ENCODE measurements around the gene RGS3.

The RGS3 gene

DNA sequence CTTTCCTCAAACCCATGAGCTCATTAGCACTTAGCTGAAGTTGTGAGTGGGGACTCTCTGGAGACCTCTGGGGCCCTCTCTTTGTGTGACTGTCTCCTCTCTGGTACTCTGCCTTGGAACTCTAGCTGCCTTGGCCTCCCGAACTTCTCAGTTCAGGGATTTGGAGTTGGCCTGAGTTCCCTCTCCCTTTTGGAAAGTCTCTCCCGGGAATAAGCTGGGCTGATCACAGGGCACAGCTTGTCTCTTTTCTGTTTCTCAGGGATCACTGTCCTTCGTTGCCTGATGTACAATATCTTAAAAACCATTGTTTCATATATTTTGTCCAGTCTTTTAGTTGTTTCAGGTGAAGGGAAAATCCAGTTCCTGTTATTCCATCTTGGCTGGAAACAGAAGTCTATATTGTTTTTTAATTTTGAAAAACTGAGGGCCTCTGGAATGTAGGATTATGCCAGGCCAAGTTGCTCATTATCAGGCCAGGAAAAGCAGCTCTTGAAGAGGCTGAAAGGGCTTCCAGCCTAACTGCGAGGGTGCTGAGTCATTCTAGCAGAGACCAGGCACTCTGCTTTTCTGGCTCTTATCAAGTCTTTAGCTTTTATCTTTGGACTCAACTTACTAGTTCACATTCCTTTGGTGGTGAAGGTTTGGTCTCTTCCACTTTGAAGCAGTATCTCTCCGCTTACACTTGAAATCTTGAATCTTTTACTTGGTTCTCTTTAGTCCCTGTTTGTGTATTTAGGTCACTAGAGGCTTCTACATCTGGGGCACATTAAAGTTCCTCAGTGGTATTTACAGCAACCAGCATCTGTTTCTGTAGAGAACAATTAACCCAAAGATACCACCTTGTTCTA is 8.4 kb upstream of the RGS3 start:
- H3K27ac Mint-ChIP-seq, result no peak overlapping the region
- H3K4me3 Mint-ChIP-seq, result no peak overlapping the region
- H3K36me3 Mint-ChIP-seq (ENCODE audit: low read depth), result no peaks in the 10 kb centered on the region
- no peaks in the 10 kb centered on the region for H3K27me3 Mint-ChIP-seq
- peaks cover 7% of the 10 kb centered on the region for H3K4me1 Mint-ChIP-seq (ENCODE audit: low read depth)
- H3K9me3 Mint-ChIP-seq, result no peaks in the 10 kb centered on the region

DNA sequence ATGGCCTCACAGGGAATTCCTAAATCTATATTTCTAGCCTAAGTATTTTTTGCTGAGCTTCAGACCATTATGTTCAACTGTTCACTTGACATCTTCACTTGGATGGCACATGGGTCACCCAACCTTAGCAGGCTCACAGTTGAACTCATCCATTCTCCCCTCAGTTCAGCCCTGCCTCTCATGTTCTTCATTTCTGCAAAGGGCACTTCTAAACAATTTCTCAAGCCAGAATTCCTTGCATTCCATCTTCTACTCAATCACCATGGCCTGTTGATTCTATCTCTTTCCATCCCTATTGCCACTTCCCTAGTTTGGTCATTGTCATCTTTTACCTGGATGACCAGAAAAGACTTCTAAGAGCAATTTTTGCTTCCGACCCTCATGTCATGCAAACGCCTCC is 7.3 kb upstream of the RGS3 start:
- Mint-ChIP-seq H3K27ac (no peak overlapping the region), H3K27me3 (no peaks in the 10 kb centered on the region), H3K9me3 (no peaks in the 10 kb centered on the region), H3K36me3 (ENCODE audit: low read depth) (no peaks in the 10 kb centered on the region), H3K4me1 (ENCODE audit: low read depth) (peaks cover 7% of the 10 kb centered on the region), H3K4me3 (no peak overlapping the region)

DNA sequence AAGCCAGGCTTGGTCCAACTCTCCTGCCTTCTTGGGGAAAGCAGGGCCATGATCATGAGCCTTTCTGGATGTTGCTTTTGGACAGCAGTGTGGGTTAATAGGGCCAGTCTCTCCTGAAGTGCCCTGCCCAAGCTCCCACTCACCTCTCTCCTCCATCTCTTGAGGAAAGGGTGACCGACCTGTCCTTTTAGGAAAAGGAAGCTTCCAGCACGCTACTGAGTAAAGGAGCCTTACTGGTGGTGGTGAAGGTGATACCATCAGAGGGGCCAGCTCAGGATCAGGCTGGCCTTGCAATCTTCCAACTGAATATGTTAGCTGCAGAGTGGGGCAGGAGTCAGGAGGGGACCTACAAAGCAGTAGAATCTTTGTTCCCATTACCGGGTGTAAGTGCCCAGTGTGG is 2.2 kb upstream of the RGS3 start:
- Mint-ChIP-seq H3K4me1 (ENCODE audit: low read depth) (no peaks in the 10 kb centered on the region), H3K4me3 (no peak overlapping the region), H3K27me3 (no peaks in the 10 kb centered on the region), H3K27ac (no peak overlapping the region), H3K36me3 (ENCODE audit: low read depth) (no peaks in the 10 kb centered on the region), H3K9me3 (no peaks in the 10 kb centered on the region)

DNA sequence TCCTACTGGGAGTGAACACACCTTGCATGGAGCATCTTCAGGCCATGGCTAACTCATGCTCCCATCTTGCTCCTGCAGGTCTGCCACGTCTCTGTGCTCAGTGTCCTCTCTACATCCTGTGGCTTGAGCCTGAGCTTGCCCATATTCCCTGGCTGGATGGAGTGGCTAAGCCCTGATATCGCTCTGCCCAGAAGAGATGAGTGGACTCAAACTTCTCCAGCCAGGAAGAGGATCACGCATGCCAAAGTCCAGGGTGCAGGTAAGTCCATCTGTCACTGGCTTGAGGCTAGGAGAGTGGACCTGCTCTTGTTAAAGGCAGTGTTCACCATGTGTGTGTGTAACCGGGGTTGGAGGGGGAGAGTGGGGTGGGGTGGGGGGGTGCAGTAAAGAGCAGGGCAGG is 1.6 kb upstream of the RGS3 start:
- Mint-ChIP-seq H3K27me3 (no peaks in the 10 kb centered on the region), H3K27ac (no peak overlapping the region), H3K4me1 (ENCODE audit: low read depth) (no peaks in the 10 kb centered on the region), H3K4me3 (no peak overlapping the region), H3K36me3 (ENCODE audit: low read depth) (no peaks in the 10 kb centered on the region), H3K9me3 (no peaks in the 10 kb centered on the region)

DNA sequence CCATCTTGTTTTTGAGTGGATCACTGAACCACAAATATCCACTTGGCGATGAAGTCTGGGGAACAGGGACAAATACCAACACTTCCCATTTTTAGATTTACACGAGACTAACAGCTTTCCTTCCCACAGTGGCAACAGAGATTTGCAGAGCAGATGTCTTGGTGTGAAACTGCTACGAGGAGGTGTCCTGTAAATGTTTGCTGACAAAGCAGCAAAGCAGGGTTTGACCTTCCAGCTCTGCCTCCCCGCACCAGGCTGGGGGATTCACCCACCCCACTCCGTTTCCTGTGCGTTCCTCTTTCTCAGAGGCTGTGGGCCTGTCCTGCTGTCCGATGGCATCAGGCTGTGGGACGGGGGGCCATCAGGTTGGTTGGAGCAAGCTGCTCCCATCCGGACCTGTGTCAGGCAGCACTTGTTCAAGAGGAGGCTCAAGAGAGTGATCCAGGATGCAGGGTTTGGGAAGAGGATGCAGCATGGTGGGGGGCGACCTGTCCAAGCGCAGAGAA is 693 bp upstream of the RGS3 start:
- Mint-ChIP-seq H3K9me3 (no peaks in the 10 kb centered on the region), H3K27me3 (no peaks in the 10 kb centered on the region), H3K4me3 (no peak overlapping the region), H3K4me1 (ENCODE audit: low read depth) (no peaks in the 10 kb centered on the region), H3K27ac (no peak overlapping the region), H3K36me3 (ENCODE audit: low read depth) (no peaks in the 10 kb centered on the region)

DNA sequence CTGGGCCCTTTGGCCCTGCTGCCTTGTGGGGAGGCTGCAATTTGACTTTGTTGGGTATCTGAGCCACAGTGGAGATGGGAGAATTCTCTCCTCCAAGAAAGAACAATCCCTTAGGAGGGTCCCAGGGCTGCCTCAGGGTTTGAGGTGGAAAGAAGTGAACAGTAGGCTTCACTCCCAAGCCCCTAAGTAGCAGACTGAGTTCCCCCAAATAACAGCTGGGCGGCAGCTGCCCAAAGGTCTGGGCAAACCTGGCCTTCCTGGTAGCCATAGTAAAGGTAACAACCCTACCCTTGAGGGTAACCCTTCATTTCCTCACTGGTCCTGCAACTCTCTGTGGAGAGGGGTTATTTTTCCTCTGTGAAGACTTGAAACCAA is 746 bp downstream of the RGS3 start:
- no peaks in the 10 kb centered on the region for H3K36me3 Mint-ChIP-seq (ENCODE audit: low read depth)
- H3K27ac Mint-ChIP-seq, result no peak overlapping the region
- H3K4me1 Mint-ChIP-seq (ENCODE audit: low read depth), result no peaks in the 10 kb centered on the region
- peaks cover 6% of the 10 kb centered on the region for H3K9me3 Mint-ChIP-seq
- H3K27me3 Mint-ChIP-seq, result no peaks in the 10 kb centered on the region
- no peak overlapping the region for H3K4me3 Mint-ChIP-seq

DNA sequence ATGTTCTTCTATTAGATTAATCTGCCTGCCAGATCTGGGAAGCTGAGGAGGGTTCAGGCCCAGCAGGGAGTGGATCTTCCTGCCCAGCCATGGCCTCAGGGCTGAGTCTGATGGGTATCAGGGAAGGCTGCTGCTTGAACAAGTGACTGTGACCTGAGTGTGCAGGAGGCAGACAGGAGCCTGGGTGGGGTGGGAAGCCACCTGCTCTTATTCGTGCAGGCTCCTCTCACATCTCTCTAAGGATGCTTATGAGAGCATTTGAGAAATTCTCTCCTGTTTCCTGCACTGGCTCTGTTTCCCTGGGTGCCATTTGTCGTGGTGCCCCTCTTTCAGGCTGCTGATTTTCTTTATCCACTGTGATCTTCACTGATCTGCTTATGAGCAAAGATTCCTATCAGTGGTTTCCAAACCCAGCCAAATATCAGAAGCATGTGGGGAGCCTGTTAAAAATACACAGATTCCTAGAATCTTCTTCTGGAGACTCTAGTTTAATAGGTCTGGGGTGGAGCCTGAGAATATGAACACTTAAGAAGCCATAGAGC is 2.1 kb downstream of the RGS3 start:
- Mint-ChIP-seq H3K4me3 (no peak overlapping the region), H3K4me1 (ENCODE audit: low read depth) (no peaks in the 10 kb centered on the region), H3K27me3 (no peaks in the 10 kb centered on the region), H3K27ac (no peak overlapping the region), H3K36me3 (ENCODE audit: low read depth) (no peaks in the 10 kb centered on the region), H3K9me3 (peaks cover 6% of the 10 kb centered on the region)

DNA sequence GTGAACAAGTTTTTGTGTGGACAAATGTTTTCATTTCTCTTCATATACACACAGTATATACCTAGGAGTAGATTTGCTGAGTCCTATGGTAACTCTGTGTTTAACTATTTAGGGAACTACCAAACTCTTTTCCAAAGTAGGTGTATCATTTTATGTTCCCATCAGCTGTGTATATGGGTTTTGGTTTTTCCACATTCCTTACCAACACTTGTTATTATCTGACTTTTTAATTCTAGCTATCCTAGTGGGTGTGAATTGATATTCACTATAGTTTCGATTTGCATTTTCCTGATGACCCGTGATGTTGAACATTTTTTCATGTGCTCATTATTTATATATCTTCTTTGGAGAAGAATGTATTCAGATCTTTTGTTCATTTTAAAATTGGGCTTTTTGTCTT is 3.7 kb downstream of the RGS3 start:
- H3K27ac Mint-ChIP-seq, result no peak overlapping the region
- no peaks in the 10 kb centered on the region for H3K4me1 Mint-ChIP-seq (ENCODE audit: low read depth)
- no peaks in the 10 kb centered on the region for H3K27me3 Mint-ChIP-seq
- no peaks in the 10 kb centered on the region for H3K36me3 Mint-ChIP-seq (ENCODE audit: low read depth)
- H3K4me3 Mint-ChIP-seq, result no peak overlapping the region
- peaks cover 6% of the 10 kb centered on the region for H3K9me3 Mint-ChIP-seq

DNA sequence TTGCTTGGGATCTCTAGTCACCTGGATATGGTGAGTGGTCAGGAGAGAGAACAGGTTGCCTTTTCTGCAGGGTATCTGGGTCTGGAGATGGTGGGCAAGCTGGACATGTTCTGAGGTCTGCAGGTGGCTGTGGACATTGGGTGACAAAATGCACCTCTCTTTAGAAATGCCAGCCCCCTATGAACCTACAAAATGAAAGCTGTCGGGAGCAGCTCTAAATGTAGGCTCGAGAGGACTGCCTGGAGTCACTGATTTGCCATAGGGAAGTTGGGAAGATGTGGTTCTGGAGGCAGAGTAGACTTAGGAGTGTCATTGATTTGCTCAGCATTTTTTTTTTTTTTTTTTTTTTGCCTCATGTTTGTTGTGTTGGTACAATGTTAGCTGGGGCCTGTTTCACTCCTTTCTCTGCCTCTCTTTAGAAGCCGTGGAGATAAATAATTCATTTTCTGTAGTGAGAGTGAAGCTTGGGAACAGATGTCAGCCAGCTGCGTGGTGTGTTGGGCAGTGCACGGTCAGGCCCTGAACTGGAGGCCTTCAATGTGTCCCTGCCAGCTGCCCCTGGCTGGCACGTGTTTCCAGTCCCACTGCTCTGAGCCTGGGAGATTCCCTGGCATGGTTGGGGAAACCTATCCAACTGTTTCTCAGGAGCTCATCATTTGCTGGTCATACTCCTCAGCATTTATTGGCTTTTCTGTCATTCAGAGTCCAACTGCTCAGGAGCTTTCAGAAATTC is 5.4 kb downstream of the RGS3 start:
- no peaks in the 10 kb centered on the region for H3K4me1 Mint-ChIP-seq (ENCODE audit: low read depth)
- H3K9me3 Mint-ChIP-seq, result peaks cover 6% of the 10 kb centered on the region
- no peak overlapping the region for H3K27ac Mint-ChIP-seq
- no peaks in the 10 kb centered on the region for H3K27me3 Mint-ChIP-seq
- H3K4me3 Mint-ChIP-seq, result no peak overlapping the region
- no peaks in the 10 kb centered on the region for H3K36me3 Mint-ChIP-seq (ENCODE audit: low read depth)

DNA sequence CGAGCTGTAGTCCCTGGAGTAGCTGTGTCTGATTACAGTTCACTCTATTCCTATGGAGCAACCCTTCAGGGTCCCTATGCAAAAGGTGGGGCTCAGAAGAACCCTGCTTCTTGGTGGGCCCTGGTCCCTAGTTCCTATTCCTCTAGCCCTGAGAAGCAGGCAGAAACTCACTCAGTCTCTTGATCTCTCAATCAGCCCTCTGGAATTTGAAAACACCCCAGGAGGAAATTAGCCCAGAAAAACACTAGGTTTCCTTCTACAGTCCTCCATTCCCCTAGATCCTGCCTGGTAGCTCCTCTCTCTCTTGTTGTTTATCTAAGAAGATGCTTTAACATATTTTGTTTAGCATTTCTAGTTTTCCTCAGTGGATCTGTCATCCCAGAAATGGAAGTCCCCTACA is 7.6 kb downstream of the RGS3 start:
- Mint-ChIP-seq H3K4me1 (ENCODE audit: low read depth) (no peaks in the 10 kb centered on the region), H3K27me3 (peaks cover 3% of the 10 kb centered on the region)

DNA sequence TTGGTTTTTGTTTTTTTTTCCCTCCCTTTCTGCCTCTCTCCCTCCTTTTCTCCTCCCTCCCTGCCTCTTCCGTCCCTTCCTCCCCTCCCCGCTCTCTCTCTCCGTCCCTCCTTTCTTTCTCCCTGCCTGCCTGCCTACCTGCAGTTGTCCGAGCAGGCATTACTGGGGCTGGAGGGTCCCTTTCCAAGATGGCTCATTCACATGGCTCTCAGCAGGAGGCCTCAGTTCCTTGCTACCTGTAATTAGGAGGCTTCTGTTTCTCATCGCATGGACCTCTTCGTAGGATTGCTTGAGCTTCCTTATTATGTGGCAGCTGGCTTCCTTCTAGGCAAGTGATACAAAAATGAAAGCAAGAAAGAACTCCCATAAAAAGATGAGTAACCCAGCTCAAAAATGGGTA is 8.0 kb downstream of the RGS3 start:
- Mint-ChIP-seq H3K36me3 (ENCODE audit: low read depth) (no peaks in the 10 kb centered on the region), H3K4me3 (no peak overlapping the region), H3K27me3 (peaks cover 3% of the 10 kb centered on the region), H3K27ac (peak overlapping the region; percentile 54), H3K9me3 (peaks cover 6% of the 10 kb centered on the region), H3K4me1 (ENCODE audit: low read depth) (no peaks in the 10 kb centered on the region)

More for the DNA sequence above, 7.6 kb downstream of the RGS3 start:
- Mint-ChIP-seq H3K27ac (peak overlapping the region; percentile 54), H3K36me3 (ENCODE audit: low read depth) (no peaks in the 10 kb centered on the region), H3K4me3 (no peak overlapping the region), H3K9me3 (peaks cover 6% of the 10 kb centered on the region)

DNA sequence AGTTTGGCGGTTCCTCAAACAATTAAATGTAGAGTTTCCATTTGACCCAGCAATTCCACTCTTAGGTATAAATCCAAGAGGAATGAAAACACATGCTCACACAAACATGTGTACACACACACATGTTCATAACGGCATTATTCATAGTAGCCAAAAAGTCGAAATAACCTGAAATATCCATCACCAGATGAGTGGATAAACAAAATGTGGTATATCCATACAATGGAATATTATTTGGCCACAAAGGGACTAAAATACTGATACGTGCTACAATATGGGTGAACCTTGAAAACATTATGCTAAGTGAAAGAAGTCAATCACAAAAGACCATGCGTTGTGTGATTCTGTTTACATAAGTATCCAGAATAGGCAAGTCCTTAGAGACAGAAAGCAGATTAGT is 8.7 kb downstream of the RGS3 start:
- Mint-ChIP-seq H3K27ac (peak overlapping the region; percentile 16), H3K4me1 (ENCODE audit: low read depth) (no peaks in the 10 kb centered on the region), H3K9me3 (peaks cover 6% of the 10 kb centered on the region), H3K36me3 (ENCODE audit: low read depth) (no peaks in the 10 kb centered on the region), H3K27me3 (peaks cover 3% of the 10 kb centered on the region), H3K4me3 (no peak overlapping the region)

DNA sequence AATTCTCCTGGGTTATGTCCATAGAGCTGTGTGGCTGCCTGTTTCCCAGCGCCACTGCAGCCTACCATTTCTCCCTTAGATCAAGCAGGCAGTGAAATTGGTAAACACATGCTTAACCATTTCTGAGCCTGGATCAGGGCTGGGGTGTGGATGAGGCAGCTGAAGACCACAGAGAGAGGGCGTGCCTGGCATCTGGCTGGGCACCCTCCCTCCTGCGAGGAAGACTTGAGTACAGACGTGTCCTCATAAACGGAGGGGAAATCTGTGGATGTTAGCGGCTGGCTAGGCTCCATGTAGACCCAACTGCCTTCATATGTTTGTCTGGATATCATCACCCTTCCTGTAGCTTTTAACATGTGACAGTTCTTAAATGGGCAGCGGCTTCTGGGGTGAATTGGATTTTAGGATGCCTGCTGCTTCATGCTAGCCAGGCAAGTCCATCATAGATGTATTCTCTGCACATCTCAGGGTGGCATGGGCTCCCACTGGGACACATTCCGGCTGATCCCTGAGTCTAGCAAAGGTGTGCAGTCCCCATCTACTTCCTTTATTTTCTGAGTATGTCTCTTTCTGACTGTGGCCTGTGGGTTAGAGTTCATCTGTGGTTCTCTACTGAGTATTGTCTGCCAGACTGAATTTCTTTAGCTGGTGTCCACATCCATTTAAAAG is 11.0 kb downstream of the RGS3 start:
- H3K9me3 Mint-ChIP-seq, result no peaks in the 10 kb centered on the region
- H3K4me1 Mint-ChIP-seq (ENCODE audit: low read depth), result peaks cover 10% of the 10 kb centered on the region
- no peaks in the 10 kb centered on the region for H3K36me3 Mint-ChIP-seq (ENCODE audit: low read depth)
- peaks cover 6% of the 10 kb centered on the region for H3K27me3 Mint-ChIP-seq
- no peak overlapping the region for H3K4me3 Mint-ChIP-seq
- no peak overlapping the region for H3K27ac Mint-ChIP-seq

DNA sequence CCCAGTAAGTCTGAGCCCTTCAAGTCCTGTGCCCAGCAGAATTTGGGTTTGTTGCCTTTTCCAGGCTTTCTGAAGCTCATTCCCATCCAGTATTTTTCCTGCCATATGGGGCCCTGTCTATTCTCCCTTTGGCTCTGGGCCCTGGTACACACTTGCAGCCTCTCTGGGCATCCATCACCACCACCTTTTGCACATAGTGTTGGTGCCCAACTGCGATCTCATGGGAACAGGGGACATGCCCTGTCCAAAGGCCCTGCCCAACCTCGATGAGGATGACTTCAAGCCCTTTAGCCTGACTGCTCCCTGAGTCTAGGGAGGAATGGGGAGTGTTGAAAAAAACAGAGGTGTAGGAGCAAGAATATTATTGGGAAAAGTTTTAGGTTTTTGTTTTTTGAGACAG is 11.5 kb downstream of the RGS3 start:
- no peaks in the 10 kb centered on the region for H3K36me3 Mint-ChIP-seq (ENCODE audit: low read depth)
- no peaks in the 10 kb centered on the region for H3K9me3 Mint-ChIP-seq
- H3K27me3 Mint-ChIP-seq, result peaks cover 6% of the 10 kb centered on the region
- no peak overlapping the region for H3K27ac Mint-ChIP-seq
- no peak overlapping the region for H3K4me3 Mint-ChIP-seq
- peaks cover 14% of the 10 kb centered on the region for H3K4me1 Mint-ChIP-seq (ENCODE audit: low read depth)

DNA sequence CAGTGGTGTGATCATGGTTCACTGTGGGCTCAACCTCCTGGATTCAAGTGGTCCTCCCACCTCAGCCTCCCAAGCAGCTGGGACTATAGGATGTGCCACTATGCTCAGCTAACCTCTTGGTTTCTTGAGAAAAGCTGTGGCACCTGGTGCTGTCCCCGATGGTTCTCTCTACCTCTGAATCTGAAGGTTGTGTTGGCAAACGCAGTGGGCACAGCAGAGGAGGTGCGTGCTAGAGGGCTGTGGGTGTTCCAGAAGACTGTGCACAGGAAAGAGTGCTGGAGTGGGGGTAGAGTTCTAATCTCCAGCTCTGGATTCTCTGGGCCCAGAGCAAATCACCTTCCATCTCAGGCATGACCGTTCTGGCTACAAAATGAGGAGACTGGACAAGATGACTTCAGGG is 12.5 kb downstream of the RGS3 start:
- no peaks in the 10 kb centered on the region for H3K36me3 Mint-ChIP-seq (ENCODE audit: low read depth)
- H3K27me3 Mint-ChIP-seq, result peaks cover 6% of the 10 kb centered on the region
- H3K4me3 Mint-ChIP-seq, result no peak overlapping the region
- peaks cover 14% of the 10 kb centered on the region for H3K4me1 Mint-ChIP-seq (ENCODE audit: low read depth)
- H3K27ac Mint-ChIP-seq, result no peak overlapping the region
- no peaks in the 10 kb centered on the region for H3K9me3 Mint-ChIP-seq

Data from stimulated activated naive CD8-positive, alpha-beta T cell treated with anti-CD3 and anti-CD28 coated beads, Interleukin-15, Interleukin-2, amounts not matched to agents 100 ng/mL and 50 ng/mL, for 24 hours (primary cell).